Endothelial cell of umbilical vein (primary cell): ENCODE measurements around the gene ANKAR. TPM values are rescaled to one million over a fixed set of nuclear protein-coding genes. Genes with fewer than 3 reads are reported as not detected.
A peak's percentile ranks its signal among the peaks of the same experiment; 100 is the strongest.

Experiments
- BruUV-seq: library from RNA; stranded (reverse); fragments of 400-500 nt; replicated peaks from 2 replicates; lab custom pipeline; 2021; lab: Mats Ljungman, UMichigan
- CTCF ChIA-PET: fragments of 300-600, 350-600 bp; sonication (Branson Sonifier 250); formaldehyde crosslinking; loops from one replicate; lab custom pipeline; 2021; ENCODE audit warnings: antibody characterized with exemption, inconsistent platforms; lab: Charles Lee
- POLR2A ChIA-PET: fragments of 300-600, 350-600 bp; sonication (Branson Sonifier 250); formaldehyde crosslinking; loops from one replicate; lab custom pipeline; 2021; ENCODE audit warnings: antibody characterized with exemption, inconsistent platforms; lab: Charles Lee
- DNase-seq: peaks from one replicate; pipeline ENCODE4 v3.0.0-alpha.2; 2011; ENCODE audit warnings: low read depth, low spot score
- FAIRE-seq: peaks from 2 replicates; lab custom pipeline; 2011; peaks lifted over from hg19 to GRCh38; lab: Jason Lieb, UNC
- H2AFZ ChIP-seq: 2 replicates; pipeline ENCODE4 v1.6.0; 2012; ENCODE audit warnings: low read depth, low read length, control low read depth, inconsistent platforms
- H3K27ac ChIP-seq: 2 replicates; pipeline ENCODE4 v1.5.1; 2011; ENCODE audit warnings: low read depth, mild to moderate bottlenecking, control low read depth, low read length, moderate library complexity; ENCODE audit not compliant: insufficient read depth
- H3K27me3 ChIP-seq, 2 experiments: 2 replicates each; pipeline versions ENCODE4 v1.6.0 to v1.6.1; 2011; ENCODE audit warnings: low read length in 2 of 2, mixed read lengths in 1 of 2; ENCODE audit not compliant: control insufficient read depth in 2 of 2, insufficient read depth in 2 of 2
- H3K36me3 ChIP-seq, 2 experiments: 2 replicates in 1 of 2; 3 replicates in 1 of 2; pipeline ENCODE4 v1.5.1; 2011; ENCODE audit warnings: low read length in 2 of 2, mild to moderate bottlenecking in 1 of 2, moderate library complexity in 1 of 2; ENCODE audit not compliant: control insufficient read depth in 2 of 2, insufficient read depth in 2 of 2; ENCODE audit errors: extremely low read depth in 1 of 2
- H3K4me1 ChIP-seq: 3 replicates; pipeline ENCODE4 v1.5.1; 2011; ENCODE audit warnings: mild to moderate bottlenecking, low read length; ENCODE audit not compliant: control insufficient read depth, insufficient read depth; ENCODE audit errors: extremely low read depth
- H3K4me2 ChIP-seq: 2 replicates; pipeline ENCODE4 v1.6.1; 2011; ENCODE audit warnings: low read length, control low read depth, mixed read lengths; ENCODE audit not compliant: insufficient read depth
- H3K4me3 ChIP-seq, 3 experiments: fragments of 200-600 bp in 1 of 3; sonication (generic), shearing (Covaris generic) in 1 of 3; replicated peaks in 1 of 3; 2 replicates each; pipeline ENCODE4 v1.5.1; 2011 to 2016; ENCODE audit warnings: control low read depth in 3 of 3, low read length in 3 of 3, mild to moderate bottlenecking in 2 of 3, inconsistent platforms in 1 of 3, low read depth in 1 of 3, moderate library complexity in 1 of 3; ENCODE audit not compliant: insufficient read depth in 1 of 3
- H3K79me2 ChIP-seq: 2 replicates; pipeline ENCODE4 v1.6.0; 2012; ENCODE audit warnings: low read length, inconsistent platforms; ENCODE audit not compliant: control insufficient read depth, insufficient read depth
- H3K9ac ChIP-seq: replicated peaks from 2 replicates; pipeline ENCODE3; 2011; ENCODE audit warnings: low read length, control low read depth; ENCODE audit not compliant: insufficient read depth; ENCODE audit errors: extremely low read depth
- H3K9me1 ChIP-seq: replicated peaks from 3 replicates; pipeline ENCODE4 v1.6.0; 2011; ENCODE audit warnings: mild to moderate bottlenecking, low read length; ENCODE audit not compliant: control insufficient read depth, insufficient read depth; ENCODE audit errors: extremely low read depth
- H3K9me3 ChIP-seq: replicated peaks from 2 replicates; pipeline ENCODE4 v1.5.1; 2012; ENCODE audit warnings: low read length, inconsistent platforms; ENCODE audit not compliant: control insufficient read depth, insufficient read depth
- H4K20me1 ChIP-seq: replicated peaks from 2 replicates; pipeline ENCODE3; 2011; ENCODE audit warnings: mild to moderate bottlenecking, low read length; ENCODE audit not compliant: control insufficient read depth, insufficient read depth; ENCODE audit errors: extremely low read depth
- EZH2 ChIP-seq: IDR thresholded peaks from 2 replicates; pipeline ENCODE4 v1.6.1; 2012; ENCODE audit warnings: borderline replicate concordance, low read depth, mild to moderate bottlenecking, moderate library complexity, low read length, inconsistent platforms; ENCODE audit not compliant: severe bottlenecking
- FOS ChIP-seq: IDR thresholded peaks from 2 replicates; pipeline ENCODE4 v1.6.1; 2011; ENCODE audit warnings: mild to moderate bottlenecking, low read length, moderate library complexity, borderline replicate concordance; ENCODE audit not compliant: insufficient read depth
- GATA2 ChIP-seq: IDR thresholded peaks from 2 replicates; pipeline ENCODE4 v1.7.0; 2011; ENCODE audit warnings: low read depth, mild to moderate bottlenecking, moderate library complexity, mixed read lengths, low read length; ENCODE audit not compliant: insufficient read length, insufficient read depth
- JUN ChIP-seq: IDR thresholded peaks from 2 replicates; pipeline ENCODE4 v1.6.1; 2011; ENCODE audit warnings: borderline replicate concordance, low read depth; ENCODE audit not compliant: insufficient read length, insufficient read depth
- MYC ChIP-seq: IDR thresholded peaks from one replicate; pipeline ENCODE4 v1.6.1; 2011; ENCODE audit warnings: mild to moderate bottlenecking, low read depth, low read length
- POLR2AphosphoS5 ChIP-seq: IDR thresholded peaks from 2 replicates; pipeline ENCODE4 v1.6.1; 2012; ENCODE audit warnings: low read depth, mild to moderate bottlenecking, control low read depth, low read length, moderate library complexity; ENCODE audit not compliant: insufficient read depth
- dilution Hi-C: fragments of 300-500 bp; cut with MboI; formaldehyde crosslinking; loops from one replicate; pipeline ENCODE4 v1.15.0; 2019; ENCODE audit warnings: low sequenced_read_pairs; ENCODE audit not compliant: extremely low pct_ligation_motif_present
- intact Hi-C: fragments of 100-400 bp; cut with micrococcal nuclease; formaldehyde crosslinking; loops from one replicate; pipeline ENCODE4 v1.10.0; 2022
- polyA plus RNA-seq, 4 experiments: library from polyadenylated mRNA; depleted of rRNA in 3 of 4; stranded (reverse) in 3 of 4; unstranded in 1 of 4; fragments of >200 nt; gene quantifications; 2 replicates each; pipeline versions ENCODE4 v1.2.1 to v1.2.3, GENCODE V29; 2011 to 2012; ENCODE audit warnings: missing spikeins in 1 of 4
- total RNA-seq: library from RNA; stranded (reverse); gene quantifications from 2 replicates; pipeline ENCODE4 v1.2.3, GENCODE V29; 2021
- TF ChIP-seq, protein P1 (sequence below): IDR thresholded peaks from 2 replicates; pipeline ENCODE4 v1.6.1; 2011; ENCODE audit not compliant: insufficient read depth, insufficient read length
- TF ChIP-seq, protein P2 (sequence below), 2 donors: IDR thresholded peaks; 1 replicate in 1 of 2; 2 replicates in 1 of 2; pipeline ENCODE4 v1.5.1; 2011; ENCODE audit warnings: low read length in 2 of 2, mild to moderate bottlenecking in 2 of 2, moderate library complexity in 2 of 2, control low read depth in 1 of 2, inconsistent platforms in 1 of 2, low read depth in 1 of 2; ENCODE audit not compliant: insufficient read depth in 1 of 2; ENCODE audit errors: extremely low read depth in 1 of 2

The ANKAR gene
- total and polyA plus RNA-seq, 2 donors (not counting 3 experiments of a cell fraction or from before 2014, with no cell fraction given), result 1.3 to 4.3 TPM

DNA sequence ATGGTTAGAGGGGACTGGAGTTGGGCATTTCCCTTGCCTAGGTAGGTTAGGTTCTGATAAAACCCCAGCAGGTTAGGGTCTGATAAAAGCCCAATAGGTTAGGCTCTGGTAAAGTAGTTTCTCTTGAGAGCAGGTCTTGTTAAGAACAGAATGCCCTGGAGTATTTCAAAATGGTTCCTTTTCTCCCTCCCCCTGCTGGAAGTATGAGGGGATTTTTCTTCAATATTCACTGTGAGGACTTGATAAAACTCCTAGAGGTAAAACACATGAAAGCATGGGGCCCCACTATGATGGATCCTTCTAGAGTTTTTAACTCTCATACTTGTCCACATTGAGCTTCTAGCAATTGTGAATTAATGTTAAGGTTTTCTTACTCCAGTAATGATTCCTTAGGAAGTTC, 27.6 kb downstream of the ANKAR start:
- Histone ChIP-seq H4K20me1 (no peaks in the 10 kb centered on the region), H3K4me2 (no peak overlapping the region), H3K9me1 (no peaks in the 10 kb centered on the region), H3K27me3 (no peaks in the 10 kb centered on the region), H3K9me3 (no peaks in the 10 kb centered on the region), H2AFZ (no peak overlapping the region), H3K79me2 (no peaks in the 10 kb centered on the region), H3K36me3 (no peaks in the 10 kb centered on the region), H3K4me1 (no peaks in the 10 kb centered on the region), H3K27ac (no peak overlapping the region), H3K4me3 (no peak overlapping the region), H3K9ac (no peak overlapping the region)
- peak; percentile 17 for DNase-seq
- POLR2A ChIA-PET, result no interaction called here
- dilution Hi-C loops, result no loop called here
- no peak for FAIRE-seq
- no TSS peak for BruUV-seq
- CTCF ChIA-PET, result interaction anchor here (1.6 to 2.9 kb wide), 2 partner anchors 9 to 41 kb away, joined by 8 to 14 read pairs; partner anchors contain the start of gene ASNSD1
- no peak for TF ChIP-seq MYC
- no peak for TF ChIP-seq FOS
- no peak for TF ChIP-seq JUN
- TF ChIP-seq, protein P1, sequence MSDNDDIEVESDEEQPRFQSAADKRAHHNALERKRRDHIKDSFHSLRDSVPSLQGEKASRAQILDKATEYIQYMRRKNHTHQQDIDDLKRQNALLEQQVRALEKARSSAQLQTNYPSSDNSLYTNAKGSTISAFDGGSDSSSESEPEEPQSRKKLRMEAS, result no peak
- TF ChIP-seq EZH2, result no peak
- TF ChIP-seq POLR2AphosphoS5, result no peak
- intact Hi-C loops, result no loop called here

DNA sequence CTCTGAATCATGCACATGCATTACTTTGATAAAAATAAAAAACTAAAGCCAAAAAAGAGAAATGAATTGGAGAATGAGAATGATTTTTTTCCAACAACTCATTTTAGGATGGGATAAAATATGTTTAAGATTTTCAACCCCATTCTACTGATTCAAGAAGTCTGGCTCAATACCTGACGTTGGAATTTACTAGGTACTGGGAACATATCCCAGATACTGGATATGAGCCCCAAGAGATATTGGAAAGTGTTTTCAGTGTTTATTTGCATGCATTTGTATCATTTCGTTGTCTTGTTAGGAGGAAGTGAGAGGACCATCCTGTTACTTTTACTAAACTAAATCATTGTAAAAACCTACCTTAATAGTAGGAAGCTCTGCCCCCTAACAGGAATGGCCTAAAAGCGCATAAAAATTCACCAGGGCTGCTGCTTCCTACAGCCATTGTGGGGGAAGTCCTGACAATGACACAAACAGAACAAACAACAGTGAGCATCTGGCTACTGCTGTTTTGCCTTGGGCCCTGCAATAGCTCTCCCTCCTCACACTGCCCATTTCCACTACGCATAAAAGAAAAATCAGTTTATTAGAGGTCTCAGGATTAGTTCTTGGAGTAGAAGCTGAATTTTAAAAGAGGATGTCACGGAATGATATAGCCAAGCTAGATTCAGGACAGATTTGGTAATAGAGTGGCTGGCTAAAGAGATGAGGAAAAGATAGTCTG, 35.2 kb downstream of the ANKAR start:
- Histone ChIP-seq H3K79me2 (no peaks in the 10 kb centered on the region), H3K9me1 (no peaks in the 10 kb centered on the region), H2AFZ (no peak overlapping the region), H4K20me1 (no peaks in the 10 kb centered on the region), H3K4me2 (no peak overlapping the region), H3K9ac (no peak overlapping the region), H3K36me3 (no peaks in the 10 kb centered on the region), H3K4me3 (no peak overlapping the region), H3K9me3 (no peaks in the 10 kb centered on the region), H3K27me3 (no peaks in the 10 kb centered on the region), H3K27ac (no peak overlapping the region), H3K4me1 (no peaks in the 10 kb centered on the region)
- intact Hi-C loops (no loop called here), dilution Hi-C loops (no loop called here)
- DNase-seq (no peak), FAIRE-seq (no peak)
- TF ChIP-seq JUN, result no peak
- no peak for TF ChIP-seq EZH2
- TF ChIP-seq MYC, result no peak
- TF ChIP-seq GATA2, result no peak
- TF ChIP-seq, protein P2, sequence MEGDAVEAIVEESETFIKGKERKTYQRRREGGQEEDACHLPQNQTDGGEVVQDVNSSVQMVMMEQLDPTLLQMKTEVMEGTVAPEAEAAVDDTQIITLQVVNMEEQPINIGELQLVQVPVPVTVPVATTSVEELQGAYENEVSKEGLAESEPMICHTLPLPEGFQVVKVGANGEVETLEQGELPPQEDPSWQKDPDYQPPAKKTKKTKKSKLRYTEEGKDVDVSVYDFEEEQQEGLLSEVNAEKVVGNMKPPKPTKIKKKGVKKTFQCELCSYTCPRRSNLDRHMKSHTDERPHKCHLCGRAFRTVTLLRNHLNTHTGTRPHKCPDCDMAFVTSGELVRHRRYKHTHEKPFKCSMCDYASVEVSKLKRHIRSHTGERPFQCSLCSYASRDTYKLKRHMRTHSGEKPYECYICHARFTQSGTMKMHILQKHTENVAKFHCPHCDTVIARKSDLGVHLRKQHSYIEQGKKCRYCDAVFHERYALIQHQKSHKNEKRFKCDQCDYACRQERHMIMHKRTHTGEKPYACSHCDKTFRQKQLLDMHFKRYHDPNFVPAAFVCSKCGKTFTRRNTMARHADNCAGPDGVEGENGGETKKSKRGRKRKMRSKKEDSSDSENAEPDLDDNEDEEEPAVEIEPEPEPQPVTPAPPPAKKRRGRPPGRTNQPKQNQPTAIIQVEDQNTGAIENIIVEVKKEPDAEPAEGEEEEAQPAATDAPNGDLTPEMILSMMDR (IDR thresholded peaks at IDR 0.05; ENCODE audit: extremely low read depth in 1 of 2, insufficient read depth in 1 of 2, low read depth in 1 of 2, low read length in 2 of 2), result no peak
- CTCF ChIA-PET, result interaction anchor here (0.8 kb wide), 1 partner anchor 49 kb away, joined by 3 read pairs; no protein-coding TSS in a partner anchor
- POLR2A ChIA-PET, result no interaction called here
- BruUV-seq, result no TSS peak
